NCI-H146 treated with DMSO at 0.1 percent for 48 hours (cell line): ENCODE measurements around the gene SRPRA.
"Not testable (repeated sequence)": the region's sequence is repeated elsewhere in the genome, so short reads cannot be mapped to it uniquely, and the experiment has no call there.

Experiments
- DNase-seq: peaks from one replicate; lab custom pipeline; 2025; ENCODE audit not compliant: unreplicated experiment; lab: John Stamatoyannopoulos, UW

Gene SRPRA

GRCh38 chr11:126284829-126285228, 16.1 kb upstream of the SRPRA start:
- no peak for DNase-seq

- peak; percentile 55 for DNase-seq
These were observed 14.3 kb upstream of the SRPRA start, which contains the start of gene TIRAP for GRCh38 chr11:126282736-126283591. Gene TIRAP, plus strand, starts transcription at chr11:126283093. Its CDS starts 7,802 bp downstream, at chr11:126290895.

GRCh38 chr11:126282361-126282735, 13.7 kb upstream of the SRPRA start:
- peak; percentile 59 for DNase-seq

- no peak for DNase-seq
These were observed 13.0 kb upstream of the SRPRA start for GRCh38 chr11:126281666-126282175.

GRCh38 chr11:126281245-126281644, 12.6 kb upstream of the SRPRA start:
- DNase-seq = no peak

- DNase-seq = no peak
These were observed 11.9 kb upstream of the SRPRA start for GRCh38 chr11:126280595-126280994.

GRCh38 chr11:126279191-126279590, 10.5 kb upstream of the SRPRA start:
- DNase-seq = no peak

- DNase-seq = peak; percentile 26
These were observed 9.1 kb upstream of the SRPRA start for GRCh38 chr11:126277780-126278179.

- no peak for DNase-seq
These were observed 8.6 kb upstream of the SRPRA start for GRCh38 chr11:126277322-126277721.

GRCh38 chr11:126268361-126268707, 361 bp downstream of the SRPRA start:
- no peak for DNase-seq

- no peak for DNase-seq
These were observed 1.0 kb downstream of the SRPRA start for GRCh38 chr11:126267650-126268049.

- no peak for DNase-seq
These were observed 2.9 kb downstream of the SRPRA start for GRCh38 chr11:126265811-126266210.

- DNase-seq = no peak
These were observed 5.2 kb downstream of the SRPRA start for GRCh38 chr11:126263489-126263888.

- no peak for DNase-seq
These were observed 6.5 kb downstream of the SRPRA start for GRCh38 chr11:126262216-126262615.

GRCh38 chr11:126257764-126258163, 10.9 kb downstream of the SRPRA start:
- no peak for DNase-seq

- DNase-seq = no peak
These were observed 11.6 kb downstream of the SRPRA start for GRCh38 chr11:126257144-126257543.

- no peak for DNase-seq
These were observed 12.5 kb downstream of the SRPRA start for GRCh38 chr11:126256216-126256615.

GRCh38 chr11:126255507-126255906, 13.2 kb downstream of the SRPRA start:
- DNase-seq = not testable (repeated sequence)

- DNase-seq = no peak
These were observed 13.9 kb downstream of the SRPRA start for GRCh38 chr11:126254819-126255218.

GRCh38 chr11:126253265-126253664, 15.4 kb downstream of the SRPRA start:
- no peak for DNase-seq

- DNase-seq = no peak
These were observed 22.1 kb downstream of the SRPRA start for GRCh38 chr11:126246636-126247035.

- DNase-seq = no peak
These were observed 35.3 kb downstream of the SRPRA start for GRCh38 chr11:126233391-126233790.

GRCh38 chr11:126232683-126233082, 36.0 kb downstream of the SRPRA start:
- no peak for DNase-seq
